Adipose tissue (tissue), 3 donors: Measurements from ENCODE around the gene LRIF1. TPM values are rescaled to one million over a fixed set of nuclear protein-coding genes. Genes with fewer than 3 reads are reported as not detected.

ENCODE experiments used
- H3K27ac ChIP-seq: one replicate; pipeline ENCODE4 v1.5.1; 2013; ENCODE audit warnings: low read depth, low read length
- WGBS, 3 donors: extraction: QIAGEN DNeasy Blood & Tissue Kit; methylation state at CpG; one replicate each; pipeline ENCODE4 v1.1.7; 2013; 5-methylcytosine and 5-hydroxymethylcytosine counted together
- polyA plus RNA-seq, 3 donors: library from polyadenylated mRNA; stranded (reverse); fragments of 200-250 nt; gene quantifications; one replicate each; pipeline ENCODE4 v1.2.3, GENCODE V29; 2013
- donor health status: healthy with polysubstance abuse.
- donor health status: Bipolar disorder and iron deficiency.
- donor health status: healthy.

The LRIF1 gene
- polyA plus RNA-seq, 3 donors: 3.0 to 8.7 (median 3.5) TPM

DNA sequence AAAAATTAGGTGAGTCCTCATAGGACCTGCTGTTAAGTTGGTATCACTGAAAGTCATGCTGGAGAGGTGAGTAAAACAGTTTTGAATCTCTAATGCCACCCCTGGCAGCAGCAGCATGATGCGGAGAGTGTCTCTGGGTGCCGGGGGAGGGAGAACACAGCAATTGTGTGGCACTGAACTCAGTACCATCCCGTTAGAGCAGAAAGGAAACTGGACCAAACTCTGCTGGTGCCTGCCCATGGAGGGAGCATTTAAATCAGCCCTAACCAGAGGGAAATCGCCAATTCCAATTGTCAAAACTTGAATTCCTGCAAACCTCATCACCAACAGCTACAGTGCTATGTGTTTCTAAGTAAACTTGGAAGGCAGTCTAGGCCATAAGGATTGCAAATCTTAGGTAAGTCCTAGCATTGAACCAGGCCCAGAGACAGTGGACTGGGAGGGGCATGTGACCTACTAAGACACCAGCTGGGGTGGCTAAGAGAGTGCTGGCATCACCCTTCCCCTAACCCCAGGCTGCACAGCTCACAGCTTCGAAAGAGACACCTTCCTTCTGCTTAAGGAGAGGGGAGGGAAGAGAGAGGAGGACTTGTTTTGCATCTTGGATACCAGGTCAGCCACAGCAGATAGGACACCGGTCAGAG lies 60.8 kb downstream of the LRIF1 start:
- 70 to 81% (median 74%) methylated on average over 6 of the region's 6 CpGs for WGBS, 3 donors

DNA sequence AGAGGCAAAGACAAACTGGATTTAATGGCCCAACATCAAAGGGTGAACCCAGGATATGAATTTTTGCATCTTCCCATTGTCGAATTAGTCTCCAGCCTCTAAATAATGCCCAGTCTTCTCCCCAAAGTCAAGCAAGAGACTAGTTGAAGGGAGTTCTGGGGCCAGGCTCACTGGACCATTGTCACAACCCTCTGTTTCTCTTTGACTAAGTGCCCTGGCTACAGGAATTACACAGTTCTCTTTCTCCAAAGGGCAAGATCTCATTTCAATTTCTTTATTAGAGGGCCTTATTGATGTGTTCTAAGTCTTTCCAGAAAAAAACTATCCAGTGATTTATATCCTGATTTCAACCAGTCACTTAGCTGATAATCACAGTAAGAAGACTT lies 64.3 kb downstream of the LRIF1 start:
- WGBS, 3 donors: 57 to 73% (median 68%) methylated on average over 1 of the region's 1 CpG
- H3K27ac ChIP-seq: no peak overlapping the region

More for the DNA sequence above, 60.8 kb downstream of the LRIF1 start:
- no peak overlapping the region for H3K27ac ChIP-seq

DNA sequence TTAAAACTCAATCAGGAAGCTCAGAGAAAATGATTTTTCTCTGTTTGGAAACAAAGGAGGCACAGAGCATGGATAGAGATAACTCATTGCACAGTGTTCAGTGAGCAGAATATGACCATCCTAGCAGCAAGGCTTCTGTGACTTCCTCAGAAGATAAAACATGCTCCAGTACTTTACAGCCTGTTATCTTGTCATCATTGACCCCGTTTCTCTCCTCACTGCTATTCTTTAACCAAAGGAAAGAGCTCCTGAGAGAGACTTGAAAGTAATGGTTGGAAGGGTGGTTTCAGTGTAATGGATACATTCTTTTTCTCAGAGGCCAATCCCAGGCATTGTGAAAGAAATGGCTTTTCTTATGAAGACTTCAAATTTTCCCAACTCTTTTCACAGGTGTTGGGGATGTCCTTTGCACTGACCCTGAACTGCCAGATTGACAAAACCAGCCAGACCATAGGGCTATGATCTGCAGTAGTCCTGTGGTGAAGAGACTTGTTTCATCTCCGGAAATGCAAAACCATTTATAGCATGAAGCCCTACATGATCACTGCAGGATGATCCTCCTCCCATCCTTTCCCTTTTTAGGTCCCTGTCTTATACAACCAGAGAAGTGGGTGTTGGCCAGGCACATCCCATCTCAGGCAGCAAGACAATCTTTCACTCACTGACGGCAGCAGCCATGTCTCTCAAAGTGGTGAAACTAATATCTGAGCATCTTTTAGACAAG lies 64.8 kb downstream of the LRIF1 start:
- no peak overlapping the region for H3K27ac ChIP-seq
- 63 to 78% (median 69%) methylated on average over 3 of the region's 3 CpGs for WGBS, 3 donors

DNA sequence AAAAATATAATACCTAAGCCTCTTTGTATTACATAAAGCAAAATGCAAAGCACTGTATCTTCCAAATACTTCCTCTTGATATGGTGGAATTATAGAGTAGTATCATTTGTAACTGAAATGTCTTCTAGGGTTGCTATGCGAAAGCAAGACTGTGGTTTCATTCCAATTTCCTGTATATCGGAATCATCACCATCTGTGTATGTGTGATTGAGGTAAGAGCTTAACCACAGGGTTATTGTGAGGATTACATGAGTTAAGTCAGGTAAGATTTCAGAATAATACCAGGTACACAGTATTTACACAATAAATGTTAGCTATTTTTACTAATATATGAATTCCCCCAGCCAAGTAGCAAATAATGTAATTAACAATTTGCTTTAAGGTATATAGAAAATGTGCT lies 66.0 kb downstream of the LRIF1 start:
- WGBS, 3 donors: 63 to 88% (median 74%) methylated on average over 2 of the region's 2 CpGs

More for the DNA sequence above, 66.0 kb downstream of the LRIF1 start:
- H3K27ac ChIP-seq: no peak overlapping the region

Other genes starting within 250 kb of the LRIF1 start
- gene CD53, start 90.8 kb downstream of the LRIF1 start, polyA plus RNA-seq: 10 to 100 TPM; 12.0 to 59.0 (median 35.1) TPM
- 10 to 100 TPM; 24.8 to 65.0 (median 63.5) TPM for gene DRAM2, start 176.2 kb upstream of the LRIF1 start, polyA plus RNA-seq
- 10 to 100 TPM; 11.8 to 28.0 (median 14.3) TPM for gene CEPT1, start 176.3 kb upstream of the LRIF1 start, polyA plus RNA-seq
- 10 to 100 TPM in 2 of 3 donors, 1 to 10 TPM in 1; 9.6 to 23.1 (median 19.6) TPM for gene DENND2D, start 236.7 kb upstream of the LRIF1 start, polyA plus RNA-seq